ENCODE measurements around the gene ERICH6B.
A peak's percentile ranks its signal among the peaks of the same experiment; 100 is the strongest.

Gene ERICH6B

GRCh38 chr13:45537516-45537915, 78.0 kb downstream of the ERICH6B start:
- no peak for TF ChIP-seq CTCF (conservative IDR thresholded peaks at IDR 0.05; ENCODE audit: control insufficient read depth, insufficient read depth, low read depth, low read length)
- peak; percentile 62 for DNase-seq (ENCODE audit: low read depth)

GRCh38 chr13:45536224-45536623, 79.3 kb downstream of the ERICH6B start:
- no peak overlapping the region for H3K4me3 ChIP-seq (ENCODE audit: control insufficient read depth, low read depth, low read length)
- TF ChIP-seq CTCF (conservative IDR thresholded peaks at IDR 0.05; ENCODE audit: control insufficient read depth, insufficient read depth, low read depth, low read length), result no peak
- no peak for DNase-seq (ENCODE audit: low read depth)

More at GRCh38 chr13:45537516-45537915, 78.0 kb downstream of the ERICH6B start:
- no peak overlapping the region for H3K4me3 ChIP-seq (ENCODE audit: control insufficient read depth, low read depth, low read length)

- DNase-seq (ENCODE audit: low read depth), result no peak
- no peak for TF ChIP-seq CTCF (conservative IDR thresholded peaks at IDR 0.05; ENCODE audit: control insufficient read depth, insufficient read depth, low read depth, low read length)
- no peak overlapping the region for H3K4me3 ChIP-seq (ENCODE audit: control insufficient read depth, low read depth, low read length)
Observed at GRCh38 chr13:45534604-45535003, 80.9 kb downstream of the ERICH6B start.

GRCh38 chr13:45529758-45530157, 85.8 kb downstream of the ERICH6B start:
- H3K4me3 ChIP-seq (ENCODE audit: control insufficient read depth, low read depth, low read length), result no peak overlapping the region
- TF ChIP-seq CTCF (conservative IDR thresholded peaks at IDR 0.05; ENCODE audit: control insufficient read depth, insufficient read depth, low read depth, low read length), result no peak
- no peak for DNase-seq (ENCODE audit: low read depth)

- TF ChIP-seq CTCF (conservative IDR thresholded peaks at IDR 0.05; ENCODE audit: control insufficient read depth, insufficient read depth, low read depth, low read length), result no peak
- H3K4me3 ChIP-seq (ENCODE audit: control insufficient read depth, low read depth, low read length), result no peak overlapping the region
- DNase-seq (ENCODE audit: low read depth), result no peak
Observed at GRCh38 chr13:45527699-45528462, 87.7 kb downstream of the ERICH6B start.

- DNase-seq (ENCODE audit: low read depth), result no peak
- no peak for TF ChIP-seq CTCF (conservative IDR thresholded peaks at IDR 0.05; ENCODE audit: control insufficient read depth, insufficient read depth, low read depth, low read length)
- H3K4me3 ChIP-seq (ENCODE audit: control insufficient read depth, low read depth, low read length), result no peak overlapping the region
Observed at GRCh38 chr13:45522571-45522970, 93.0 kb downstream of the ERICH6B start.
